C4-2B (cell line): ENCODE data around the gene CCL5.

ENCODE experiments used
- H3K27ac ChIP-seq: fragments of 450-650 bp; 2 replicates; pipeline ENCODE4 v1.5.1; 2017
- ZFX ChIP-seq: fragments of 450-650 bp; IDR thresholded peaks from 2 replicates; pipeline ENCODE4 v1.6.1; 2017
- TF ChIP-seq, protein P1 (sequence below): fragments of 450-650 bp; conservative IDR thresholded peaks from 2 replicates; pipeline ENCODE4 v1.5.1; 2017; ENCODE audit warnings: mild to moderate bottlenecking

The CCL5 gene

GRCh38 chr17:35915153-35915964 lies 35.2 kb upstream of the CCL5 start:
- TF ChIP-seq ZFX, result no peak
- TF ChIP-seq, protein P1, sequence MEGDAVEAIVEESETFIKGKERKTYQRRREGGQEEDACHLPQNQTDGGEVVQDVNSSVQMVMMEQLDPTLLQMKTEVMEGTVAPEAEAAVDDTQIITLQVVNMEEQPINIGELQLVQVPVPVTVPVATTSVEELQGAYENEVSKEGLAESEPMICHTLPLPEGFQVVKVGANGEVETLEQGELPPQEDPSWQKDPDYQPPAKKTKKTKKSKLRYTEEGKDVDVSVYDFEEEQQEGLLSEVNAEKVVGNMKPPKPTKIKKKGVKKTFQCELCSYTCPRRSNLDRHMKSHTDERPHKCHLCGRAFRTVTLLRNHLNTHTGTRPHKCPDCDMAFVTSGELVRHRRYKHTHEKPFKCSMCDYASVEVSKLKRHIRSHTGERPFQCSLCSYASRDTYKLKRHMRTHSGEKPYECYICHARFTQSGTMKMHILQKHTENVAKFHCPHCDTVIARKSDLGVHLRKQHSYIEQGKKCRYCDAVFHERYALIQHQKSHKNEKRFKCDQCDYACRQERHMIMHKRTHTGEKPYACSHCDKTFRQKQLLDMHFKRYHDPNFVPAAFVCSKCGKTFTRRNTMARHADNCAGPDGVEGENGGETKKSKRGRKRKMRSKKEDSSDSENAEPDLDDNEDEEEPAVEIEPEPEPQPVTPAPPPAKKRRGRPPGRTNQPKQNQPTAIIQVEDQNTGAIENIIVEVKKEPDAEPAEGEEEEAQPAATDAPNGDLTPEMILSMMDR, result no peak
- H3K27ac ChIP-seq, result no peak overlapping the region

DNA sequence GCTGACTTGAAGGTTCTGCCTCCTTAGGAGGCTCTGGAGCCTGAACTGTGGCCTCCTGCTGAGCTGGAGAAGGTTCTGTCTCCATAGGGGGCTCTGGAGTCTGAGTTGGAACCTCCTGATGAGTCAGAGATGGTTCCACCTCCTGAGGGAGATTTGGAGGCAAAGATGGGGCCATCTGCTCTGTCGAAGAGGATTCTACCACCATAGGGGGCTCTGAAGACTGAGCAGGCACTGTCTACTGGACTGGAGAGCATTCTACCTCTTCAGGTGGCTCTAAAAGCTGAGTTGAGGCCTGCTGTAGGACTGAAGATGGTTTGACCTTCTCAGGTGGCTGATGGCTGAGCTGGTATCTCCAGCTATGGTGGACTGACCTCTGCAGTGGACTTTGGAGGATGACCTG lies 34.2 kb upstream of the CCL5 start:
- no peak overlapping the region for H3K27ac ChIP-seq
- TF ChIP-seq, protein P1, result no peak
- no peak for TF ChIP-seq ZFX

DNA sequence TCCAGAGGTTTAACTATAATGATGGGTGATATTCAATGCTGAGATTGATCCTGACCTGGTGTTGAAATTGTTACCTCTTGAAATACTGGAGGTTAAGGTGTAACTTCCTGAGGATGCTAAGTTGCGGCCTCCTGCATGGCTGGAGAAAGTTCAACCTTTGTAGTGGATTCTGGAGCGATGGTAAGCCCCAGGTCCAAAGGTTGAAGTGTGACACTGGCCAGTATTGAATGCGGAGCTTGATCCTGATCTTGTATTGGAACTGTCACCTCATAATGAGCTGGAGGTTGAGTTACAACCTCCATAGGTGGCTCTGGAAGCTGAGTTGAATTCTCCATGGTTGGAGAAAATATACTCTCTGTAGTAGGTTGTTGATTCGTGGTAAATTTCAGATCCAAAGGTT lies 33.4 kb upstream of the CCL5 start:
- no peak overlapping the region for H3K27ac ChIP-seq
- TF ChIP-seq, protein P1, result no peak
- TF ChIP-seq ZFX, result no peak

GRCh38 chr17:35912942-35913341 lies 32.8 kb upstream of the CCL5 start:
- no peak for TF ChIP-seq ZFX
- TF ChIP-seq, protein P1, result no peak
- H3K27ac ChIP-seq, result no peak overlapping the region

DNA sequence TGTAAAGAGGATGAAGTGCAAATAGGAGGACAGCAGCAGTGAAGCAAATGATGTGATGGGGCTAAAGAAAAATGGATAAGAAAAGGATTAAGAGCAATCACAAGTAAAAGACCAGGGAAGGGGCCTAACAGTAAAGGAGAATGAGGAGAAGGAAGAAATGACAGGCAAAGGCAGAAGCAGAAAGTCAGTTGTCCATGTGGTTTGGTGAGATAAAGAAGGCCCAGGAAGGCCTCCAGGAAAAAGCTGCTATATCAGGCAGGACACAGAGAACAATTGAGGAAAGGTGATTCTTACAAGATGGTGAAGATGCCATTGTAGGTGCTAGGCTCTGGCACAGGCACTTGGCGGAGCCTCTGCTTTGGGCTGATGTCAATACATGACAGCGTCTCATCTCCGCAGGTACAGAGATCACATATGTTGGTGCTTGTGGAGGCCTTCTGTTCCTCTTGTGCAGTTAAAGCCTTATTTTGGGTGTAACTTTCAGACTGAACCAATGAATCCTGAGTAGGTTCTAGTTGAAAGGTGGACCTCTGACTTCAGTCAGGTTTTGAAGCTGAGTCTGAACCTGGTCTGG lies 32.3 kb upstream of the CCL5 start:
- H3K27ac ChIP-seq, result no peak overlapping the region
- TF ChIP-seq, protein P1, result no peak
- no peak for TF ChIP-seq ZFX

- TF ChIP-seq ZFX, result no peak
- TF ChIP-seq, protein P1, result no peak
- H3K27ac ChIP-seq, result no peak overlapping the region
Observed at GRCh38 chr17:35909408-35909807, 29.2 kb upstream of the CCL5 start.

- H3K27ac ChIP-seq, result no peak overlapping the region
- TF ChIP-seq ZFX, result no peak
- TF ChIP-seq, protein P1, result no peak
Observed at GRCh38 chr17:35907691-35908090, 27.5 kb upstream of the CCL5 start.
